ENCODE results near the gene TAB2.

The TAB2 gene

DNA sequence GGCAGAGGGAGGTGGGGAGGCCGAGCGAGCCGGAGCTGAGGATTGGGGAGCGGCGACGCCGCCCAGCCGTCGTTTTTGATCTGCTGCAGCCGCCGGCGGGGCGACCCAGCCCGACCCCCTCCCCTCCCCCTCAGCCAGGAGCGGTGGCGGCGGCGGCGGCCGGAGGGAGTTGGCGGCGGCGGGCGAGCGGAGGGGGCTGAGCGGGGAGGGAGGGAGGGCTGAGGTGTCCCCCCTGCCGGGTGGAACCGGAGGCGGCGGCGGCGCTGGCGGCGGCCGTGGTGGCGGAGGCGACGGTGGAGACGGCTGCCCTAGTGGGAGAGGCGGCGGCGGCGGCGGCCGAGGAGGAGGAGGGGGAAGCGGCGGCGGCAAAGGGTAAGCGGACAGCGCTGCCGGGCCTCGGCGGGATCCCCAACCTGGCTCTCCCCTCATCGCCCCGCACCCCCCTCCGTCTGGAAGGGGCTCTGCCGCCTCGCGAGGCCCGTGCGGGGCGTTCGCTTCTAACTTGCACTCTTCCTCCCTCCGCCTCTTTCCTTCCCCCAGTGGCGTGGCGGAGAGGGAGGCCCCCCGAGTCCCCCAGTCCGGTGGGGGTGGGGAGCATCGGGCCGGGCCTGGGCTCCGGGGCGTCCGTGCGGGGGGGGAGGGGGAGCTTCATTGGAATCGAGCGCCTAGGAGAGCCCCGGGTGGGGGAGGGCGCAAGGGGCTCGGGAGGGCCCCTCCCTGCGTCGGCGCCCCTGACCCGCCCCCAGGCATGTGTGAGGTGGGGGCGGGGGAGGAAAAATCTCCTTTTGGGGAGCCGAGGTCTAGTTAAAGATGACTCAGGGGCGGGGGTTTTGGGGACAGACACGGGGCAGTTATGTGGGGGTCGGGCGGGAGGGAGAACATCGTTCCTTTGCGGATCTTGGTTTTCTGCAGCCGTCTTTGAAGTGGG lies at the start of gene TAB2:
TSS of gene TAB2 (plus strand) at position 69 of the 928 bp plus-strand sequence. CDS start 52,286 bp downstream, outside the sequence.
- peak; percentile 39 for DNase-seq

DNA sequence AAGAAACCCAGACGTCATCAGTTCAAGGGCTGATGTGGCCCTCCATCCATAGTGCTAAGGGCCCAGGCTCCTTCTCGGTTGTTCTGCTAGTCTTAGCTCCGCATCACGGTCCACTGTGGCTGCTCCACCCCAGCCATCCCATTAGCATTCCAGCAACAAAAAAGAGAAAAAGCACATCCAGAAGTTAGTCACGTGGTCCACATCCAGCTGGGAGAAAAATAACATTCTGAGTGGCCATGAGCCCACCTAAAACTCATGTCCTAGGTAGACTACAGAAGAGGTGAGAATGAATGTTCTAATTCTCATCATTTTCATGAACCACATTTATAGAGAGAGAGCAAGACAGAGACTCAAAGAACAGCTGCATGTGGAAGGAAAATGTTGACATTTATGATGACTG lies 49.4 kb upstream of the TAB2 start:
- DNase-seq, result no peak

DNA sequence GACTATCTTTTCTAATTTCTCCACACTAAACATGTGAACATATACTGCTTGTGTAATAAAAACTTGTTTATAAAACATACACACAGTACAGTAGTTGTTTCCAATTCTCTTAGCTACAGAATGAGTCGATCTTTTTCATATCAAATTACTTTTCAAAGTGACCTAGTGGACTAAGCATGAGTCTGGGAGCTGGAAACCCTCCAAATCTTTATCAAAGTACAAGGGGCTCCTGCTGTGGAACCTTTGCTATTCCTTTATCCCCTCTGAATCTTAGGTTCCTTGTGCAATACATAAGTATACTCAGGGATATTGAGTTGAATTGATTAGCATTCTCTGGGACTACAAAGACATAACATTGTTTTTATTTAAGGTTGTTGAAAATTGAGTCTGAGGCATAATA lies 48.7 kb upstream of the TAB2 start:
- DNase-seq, result no peak

DNA sequence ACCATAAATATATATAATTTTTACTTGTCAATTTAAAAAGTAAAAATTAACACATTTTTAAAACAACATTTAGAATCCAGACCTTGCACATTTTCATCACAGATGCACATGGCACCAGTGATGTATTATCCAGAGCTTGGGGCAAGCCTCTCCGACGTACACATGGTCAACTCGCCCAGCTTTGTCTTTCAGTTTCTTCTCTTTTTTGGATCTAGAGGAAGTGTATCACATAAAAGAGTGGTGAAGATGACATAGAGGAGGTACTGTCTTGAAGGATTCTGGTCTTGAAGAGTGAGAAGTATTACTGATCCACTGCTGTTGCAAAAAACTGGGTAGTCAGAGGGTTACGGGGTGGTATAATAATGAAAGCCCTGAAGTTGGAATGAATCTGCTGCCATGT lies 46.9 kb upstream of the TAB2 start:
- no peak for DNase-seq

DNA sequence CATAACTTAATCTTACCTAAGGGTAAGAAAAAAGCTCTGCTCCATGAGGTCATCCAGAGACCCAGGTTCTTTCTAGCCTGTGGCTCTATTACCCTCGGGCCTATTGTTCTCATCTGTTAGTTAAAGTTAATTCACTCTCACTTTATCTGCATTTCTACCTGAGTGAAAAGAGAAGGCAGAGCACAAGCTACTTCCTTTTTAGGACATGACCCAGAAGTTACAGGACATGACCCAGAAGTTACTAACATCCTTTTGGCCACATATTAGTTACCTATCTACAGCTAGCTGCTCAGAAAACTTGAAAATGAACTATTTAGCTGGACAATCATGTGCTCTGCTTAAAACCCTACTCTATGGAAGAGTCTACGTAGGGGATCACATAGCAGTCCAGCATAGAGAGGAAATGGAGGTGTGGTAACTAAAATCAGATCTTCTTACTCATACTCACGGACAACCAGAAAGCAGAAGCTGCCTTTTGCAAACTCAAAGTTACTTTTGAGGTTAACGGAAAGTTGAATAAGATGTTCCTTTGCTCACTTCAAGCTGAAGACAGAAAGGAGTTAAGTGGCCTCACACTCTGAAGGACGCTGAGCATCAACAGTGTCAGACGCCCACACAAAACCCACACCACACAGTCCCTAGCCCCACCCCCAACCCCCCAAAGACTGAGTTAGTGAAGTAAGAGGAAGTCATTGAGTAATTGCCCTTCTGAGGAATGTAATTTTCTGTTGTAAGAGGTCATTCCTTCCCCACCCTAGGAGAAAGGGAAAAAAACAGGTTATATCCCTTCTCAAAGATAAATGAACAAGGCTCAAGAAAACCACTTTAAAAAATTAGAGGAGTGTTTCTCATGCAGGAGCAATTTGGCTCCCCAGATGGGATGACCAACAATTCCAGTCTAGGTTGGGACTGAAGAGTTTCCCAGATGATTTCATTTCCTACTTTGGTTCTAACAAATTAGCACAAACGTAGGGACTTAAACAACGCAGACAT lies 45.9 kb upstream of the TAB2 start:
- no peak for DNase-seq

DNA sequence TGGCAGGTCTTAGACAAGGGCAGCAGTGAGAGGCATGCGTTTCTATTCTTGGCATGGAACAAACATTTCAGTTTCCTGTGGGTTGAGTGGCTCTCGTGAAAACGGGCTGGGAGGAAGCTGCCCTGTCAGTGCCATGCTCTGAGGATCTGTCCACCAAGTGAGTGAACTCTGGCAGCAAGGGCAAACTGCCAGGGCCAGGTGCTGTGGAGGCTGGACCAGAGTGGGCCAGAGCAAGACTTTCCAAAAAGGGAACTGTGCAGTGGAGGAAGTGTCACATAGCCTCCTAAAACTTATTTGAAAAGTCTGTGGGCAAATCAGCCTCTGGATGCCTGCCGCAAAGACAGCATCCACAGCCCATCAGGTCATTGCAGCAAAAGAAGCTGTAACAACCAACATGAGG lies 44.2 kb upstream of the TAB2 start:
- DNase-seq, result no peak

DNA sequence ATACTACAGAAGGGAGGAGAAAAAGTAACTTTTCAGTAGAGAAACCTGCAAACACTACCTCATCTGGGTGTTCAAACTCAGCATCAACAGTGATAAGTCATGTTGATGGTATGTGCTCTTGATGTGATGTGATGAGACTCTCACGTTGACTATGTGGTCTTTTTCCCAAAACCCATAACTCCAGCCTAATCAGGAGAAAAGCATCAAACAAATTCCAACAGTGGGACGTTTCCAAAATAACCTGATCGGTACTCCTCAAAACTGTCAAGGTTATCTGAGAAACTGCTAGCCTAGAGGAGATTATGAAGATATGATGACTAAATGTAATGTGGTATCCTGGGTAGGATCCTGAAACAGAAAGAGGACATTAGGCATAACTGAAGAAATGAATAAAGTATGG lies 41.9 kb upstream of the TAB2 start:
- DNase-seq, result no peak

DNA sequence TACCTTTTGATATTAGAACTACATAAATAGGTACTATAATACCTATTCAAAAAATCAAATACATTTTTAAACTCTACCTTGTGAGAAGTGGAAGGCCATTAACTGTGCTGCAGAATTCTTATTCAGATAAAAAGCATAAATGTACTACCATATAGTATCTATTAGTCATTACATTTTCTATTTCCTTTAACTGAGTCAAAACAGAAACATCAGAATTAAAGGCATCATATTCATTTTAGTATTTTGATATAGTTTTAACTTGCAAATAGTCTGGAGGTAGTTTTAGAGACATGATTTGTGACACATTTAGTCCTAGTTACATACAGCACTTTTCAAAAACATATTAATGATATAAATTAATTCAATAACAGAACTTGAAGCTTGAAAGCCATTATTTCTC lies 39.9 kb upstream of the TAB2 start:
- DNase-seq, result no peak

GRCh38 chr6:149278997-149279396 lies 38.5 kb upstream of the TAB2 start:
- no peak for DNase-seq

DNA sequence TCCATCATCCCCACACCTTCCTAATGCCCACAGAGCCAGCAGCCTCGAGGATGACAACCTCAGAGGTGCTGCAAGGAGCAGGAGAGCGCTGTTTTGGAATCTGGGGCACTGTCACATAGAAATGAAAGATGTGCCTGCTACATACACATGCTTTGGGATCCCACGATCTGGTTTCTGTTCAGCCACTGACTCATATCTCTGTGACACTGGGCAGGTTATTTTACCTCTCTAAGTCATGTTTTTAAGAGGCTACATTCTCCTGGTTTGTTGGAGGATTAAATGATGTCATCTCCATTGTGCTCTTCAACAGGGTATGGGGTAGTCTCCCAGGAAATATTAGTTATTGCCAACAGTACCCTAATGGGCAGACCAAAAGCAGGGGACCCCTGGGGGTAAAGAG lies 32.6 kb upstream of the TAB2 start:
- no peak for DNase-seq

GRCh38 chr6:149285626-149286025 lies 31.9 kb upstream of the TAB2 start:
- DNase-seq, result no peak

DNA sequence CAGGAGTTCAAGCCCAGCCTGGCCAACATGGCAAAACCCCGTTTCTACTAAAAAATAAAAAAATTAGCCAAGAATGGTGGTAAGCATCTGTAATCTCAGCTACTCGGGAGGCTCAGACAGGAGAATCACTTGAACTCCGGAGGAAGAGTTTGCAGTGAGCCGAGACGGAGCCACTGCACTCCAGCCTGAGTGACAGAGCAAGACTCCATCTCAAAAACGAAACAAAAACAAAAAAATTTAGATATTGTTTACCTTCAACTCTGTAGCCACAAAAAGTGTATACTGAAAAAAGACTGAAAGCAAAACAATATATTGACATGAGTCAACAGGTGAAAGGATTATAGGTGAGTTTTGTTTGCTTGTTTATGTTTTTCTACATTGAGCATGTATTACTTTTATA lies 30.6 kb upstream of the TAB2 start:
- DNase-seq, result no peak

GRCh38 chr6:149289192-149289781 lies 28.2 kb upstream of the TAB2 start:
- DNase-seq, result no peak

- DNase-seq, result no peak
Observed at GRCh38 chr6:149289966-149290365, 27.5 kb upstream of the TAB2 start.

DNA sequence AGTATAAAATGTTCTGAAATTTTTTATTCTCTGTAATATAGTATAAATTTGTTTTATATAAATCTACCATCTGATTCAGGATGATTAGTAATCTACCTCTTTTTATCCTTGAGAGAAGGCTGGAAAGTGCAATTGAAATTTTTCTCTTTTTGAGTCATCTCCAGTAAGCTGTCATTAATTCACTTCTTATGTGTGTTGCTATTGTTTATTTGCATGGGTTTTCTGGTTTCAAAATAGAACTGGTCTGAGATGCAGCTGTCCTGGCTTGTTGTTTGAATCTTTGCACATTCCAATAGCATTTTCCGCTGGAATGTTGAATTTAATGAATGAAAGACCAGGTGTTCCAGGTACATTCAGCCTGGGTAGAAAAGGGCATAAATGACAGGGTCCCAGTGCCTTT lies 24.3 kb upstream of the TAB2 start:
- DNase-seq, result no peak

GRCh38 chr6:149300563-149300962 lies 16.9 kb upstream of the TAB2 start:
- DNase-seq, result no peak

GRCh38 chr6:149302723-149303122 lies 14.8 kb upstream of the TAB2 start:
- no peak for DNase-seq

DNA sequence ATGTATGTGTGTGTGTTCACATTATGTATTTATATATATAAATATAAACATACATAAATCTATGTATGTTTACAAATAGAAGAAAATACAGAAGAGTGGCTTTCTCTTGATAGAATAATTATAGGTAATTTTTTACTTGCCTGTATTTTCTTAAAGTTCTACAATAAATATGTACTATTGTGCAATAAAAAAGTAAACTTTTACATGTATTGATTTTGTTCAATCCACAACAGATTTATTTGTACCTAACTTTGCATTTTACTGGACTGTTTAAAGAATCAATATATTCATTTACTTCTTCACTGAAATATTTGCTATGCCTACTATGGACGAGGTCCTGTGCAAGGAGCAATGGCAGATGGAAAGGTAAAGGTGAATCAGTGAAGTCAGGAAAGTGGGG lies 14.0 kb upstream of the TAB2 start:
- DNase-seq, result no peak

DNA sequence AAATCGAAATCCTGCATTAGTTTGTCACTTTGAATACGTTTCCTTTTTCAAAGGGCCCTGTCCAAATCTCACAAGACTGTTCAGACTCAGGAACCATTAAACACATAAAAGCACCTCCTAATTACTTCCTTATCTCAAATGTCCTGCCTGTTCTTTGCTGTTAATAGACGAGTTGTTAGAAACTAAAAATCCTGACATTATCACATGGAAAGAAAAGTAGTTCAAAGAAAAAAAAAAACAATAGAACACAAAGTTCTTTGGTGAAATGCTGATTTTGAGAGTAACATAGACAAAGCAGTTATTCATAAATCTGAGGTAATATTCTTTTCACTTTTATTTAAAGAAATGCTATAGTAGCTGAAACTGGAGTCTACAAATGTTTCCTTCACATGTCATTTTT lies 12.1 kb upstream of the TAB2 start:
- no peak for DNase-seq

DNA sequence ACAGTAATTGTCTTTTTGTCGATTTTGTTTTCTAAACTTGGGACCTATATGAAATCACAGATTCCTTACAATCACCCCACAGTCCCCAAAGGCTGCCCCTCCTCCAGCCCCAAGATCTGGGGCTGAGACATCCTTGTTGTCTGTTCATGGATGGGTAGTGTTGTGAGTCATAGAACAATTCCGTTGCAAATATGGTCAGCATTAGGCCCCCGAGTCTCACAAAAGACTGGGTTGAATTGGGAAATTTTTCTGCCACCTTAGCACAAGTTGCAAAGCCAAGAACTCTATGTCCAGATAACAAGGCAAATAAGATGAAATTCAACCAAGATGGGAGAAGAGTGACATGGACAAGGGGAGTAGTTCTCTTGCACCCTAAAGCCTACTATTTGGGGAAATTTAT lies 10.5 kb upstream of the TAB2 start:
- no peak for DNase-seq

GRCh38 chr6:149311293-149311692 lies 6.2 kb upstream of the TAB2 start:
- DNase-seq, result no peak

DNA sequence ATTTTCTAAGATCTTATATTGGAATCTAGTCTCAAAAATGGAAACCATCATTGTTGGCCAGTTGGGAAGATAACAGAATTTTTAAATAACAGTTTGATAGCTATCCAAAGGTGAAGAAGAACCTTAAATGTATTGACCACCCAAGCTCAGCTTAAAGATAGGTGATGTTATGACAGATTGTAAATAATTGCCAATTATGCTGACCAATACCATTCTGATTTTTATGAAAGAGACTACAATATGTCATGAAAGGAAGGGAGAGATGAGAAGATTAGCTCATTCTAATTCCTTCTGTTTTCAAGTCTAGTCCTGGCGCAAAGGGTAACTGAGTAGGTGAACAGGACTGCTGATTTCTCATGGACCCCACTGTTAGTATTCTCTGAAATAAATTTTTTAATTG lies 5.7 kb upstream of the TAB2 start:
- no peak for DNase-seq

GRCh38 chr6:149313070-149313469 lies 4.4 kb upstream of the TAB2 start:
- DNase-seq, result no peak

Data from NCI-H2171 (cell line).